ENCODE measurements around the gene OR52A5.

GRCh38 chr11:5083602-5084001, 54.6 kb downstream of the OR52A5 start:
- no peak for TF ChIP-seq POLR2A (IDR thresholded peaks at IDR 0.05)
- TF ChIP-seq, protein P1, sequence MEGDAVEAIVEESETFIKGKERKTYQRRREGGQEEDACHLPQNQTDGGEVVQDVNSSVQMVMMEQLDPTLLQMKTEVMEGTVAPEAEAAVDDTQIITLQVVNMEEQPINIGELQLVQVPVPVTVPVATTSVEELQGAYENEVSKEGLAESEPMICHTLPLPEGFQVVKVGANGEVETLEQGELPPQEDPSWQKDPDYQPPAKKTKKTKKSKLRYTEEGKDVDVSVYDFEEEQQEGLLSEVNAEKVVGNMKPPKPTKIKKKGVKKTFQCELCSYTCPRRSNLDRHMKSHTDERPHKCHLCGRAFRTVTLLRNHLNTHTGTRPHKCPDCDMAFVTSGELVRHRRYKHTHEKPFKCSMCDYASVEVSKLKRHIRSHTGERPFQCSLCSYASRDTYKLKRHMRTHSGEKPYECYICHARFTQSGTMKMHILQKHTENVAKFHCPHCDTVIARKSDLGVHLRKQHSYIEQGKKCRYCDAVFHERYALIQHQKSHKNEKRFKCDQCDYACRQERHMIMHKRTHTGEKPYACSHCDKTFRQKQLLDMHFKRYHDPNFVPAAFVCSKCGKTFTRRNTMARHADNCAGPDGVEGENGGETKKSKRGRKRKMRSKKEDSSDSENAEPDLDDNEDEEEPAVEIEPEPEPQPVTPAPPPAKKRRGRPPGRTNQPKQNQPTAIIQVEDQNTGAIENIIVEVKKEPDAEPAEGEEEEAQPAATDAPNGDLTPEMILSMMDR (IDR thresholded peaks at IDR 0.05), result no peak
- TF ChIP-seq POLR2AphosphoS5 (IDR thresholded peaks at IDR 0.05), result no peak
- no peak for TF ChIP-seq EP300 (IDR thresholded peaks at IDR 0.05)
